KOPT-K1 (cell line): ENCODE data around the gene SS18L1.

Experiments used
- H3K27ac ChIP-seq: fragments of 200-600 bp; sonication (generic); 2 replicates; pipeline ENCODE4 v1.5.1; 2016; ENCODE audit warnings: antibody characterized with exemption, mild to moderate bottlenecking, low read depth, low read length; ENCODE audit not compliant: poor library complexity, severe bottlenecking
- H3K36me3 ChIP-seq: fragments of 200-600 bp; sonication (generic); 2 replicates; pipeline ENCODE4 v1.5.1; 2017; ENCODE audit warnings: antibody characterized with exemption, mild to moderate bottlenecking, low read length, moderate library complexity; ENCODE audit not compliant: insufficient read depth
- H3K9me3 ChIP-seq: fragments of 200-600 bp; sonication (generic); 2 replicates; pipeline ENCODE4 v1.5.1; 2017; ENCODE audit warnings: antibody characterized with exemption, low read length, mild to moderate bottlenecking; ENCODE audit not compliant: insufficient read depth, poor library complexity, severe bottlenecking

SS18L1 gene

DNA sequence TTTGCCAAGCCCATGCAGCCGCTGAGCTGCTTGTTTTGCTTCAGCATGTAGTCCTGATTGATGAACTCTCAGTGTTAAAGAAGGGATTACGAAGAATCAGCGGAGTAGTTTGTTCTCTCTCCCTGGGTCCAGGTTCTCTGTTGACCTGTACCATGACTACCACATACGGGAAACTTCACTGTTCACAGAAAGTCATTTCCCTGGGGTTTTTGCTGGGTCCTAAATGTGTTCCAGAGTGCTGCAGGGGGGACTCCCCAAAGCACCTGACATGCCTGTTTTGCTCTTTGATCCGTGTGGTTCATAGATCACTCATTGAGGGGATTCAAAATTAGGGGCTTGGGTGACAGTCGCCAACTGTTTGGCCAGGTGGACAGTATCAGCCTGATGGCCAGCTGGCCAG lies 15.8 kb upstream of the SS18L1 start:
- Histone ChIP-seq H3K9me3 (no peaks in the 10 kb centered on the region), H3K36me3 (peaks cover 94% of the 10 kb centered on the region), H3K27ac (no peak overlapping the region)

DNA sequence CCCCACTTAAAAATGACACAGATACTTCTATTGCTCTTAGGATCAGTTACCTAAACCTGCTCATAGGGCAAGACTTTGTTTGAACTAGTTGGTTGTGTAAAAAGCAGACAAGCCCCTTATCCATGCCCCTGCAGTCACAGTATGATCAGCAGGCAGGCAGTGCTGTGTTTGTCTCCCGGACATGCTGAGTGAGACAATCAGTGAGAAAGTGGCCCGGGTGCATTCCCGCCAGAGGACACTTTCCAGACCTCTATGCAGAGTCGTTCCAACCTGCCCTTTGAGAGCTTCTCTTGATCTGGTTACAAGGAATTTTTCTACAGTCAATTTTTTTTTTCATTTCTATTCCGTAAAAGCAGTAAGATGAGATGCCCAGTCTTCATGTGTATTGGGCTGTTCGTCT lies 15.1 kb upstream of the SS18L1 start:
- no peak overlapping the region for H3K27ac ChIP-seq
- no peaks in the 10 kb centered on the region for H3K9me3 ChIP-seq
- H3K36me3 ChIP-seq: peaks cover 100% of the 10 kb centered on the region

DNA sequence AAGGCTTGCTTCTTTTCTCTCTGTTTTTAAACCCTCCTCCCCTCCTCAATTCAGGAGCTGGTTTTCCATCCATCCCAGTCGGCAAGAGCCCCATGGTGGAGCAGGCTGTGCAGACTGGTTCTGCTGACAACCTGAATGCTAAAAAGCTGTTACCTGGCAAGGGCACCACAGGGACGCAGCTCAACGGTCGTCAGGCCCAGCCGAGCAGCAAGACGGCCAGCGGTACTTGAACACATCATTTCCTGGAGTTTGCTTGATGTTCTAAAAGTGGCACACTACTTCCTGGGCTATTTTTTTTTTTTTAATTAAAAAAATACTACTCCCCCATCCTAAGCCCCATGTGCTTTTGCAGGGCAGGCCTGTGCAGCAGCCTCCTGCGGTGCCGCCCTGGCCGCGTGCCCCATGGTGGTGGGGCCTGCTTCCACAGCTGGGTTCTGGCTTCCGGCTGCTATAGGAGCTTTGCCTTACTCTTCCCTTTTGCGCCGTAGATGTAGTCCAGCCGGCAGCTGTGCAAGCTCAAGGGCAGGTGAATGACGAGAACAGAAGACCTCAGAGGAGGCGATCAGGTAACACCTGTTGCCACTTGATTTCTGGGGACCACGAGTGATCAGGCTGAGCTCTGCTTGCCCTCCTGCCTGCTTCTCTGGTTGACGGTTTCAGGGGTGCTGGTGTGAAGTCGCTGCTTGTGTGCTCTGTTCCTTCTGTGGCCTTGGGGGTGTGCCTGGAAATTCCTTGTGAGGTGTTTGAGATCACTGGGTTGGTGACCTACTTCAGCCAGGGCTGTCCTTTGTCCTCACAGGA lies 13.6 kb upstream of the SS18L1 start:
- Histone ChIP-seq H3K27ac (no peak overlapping the region), H3K36me3 (peaks cover 100% of the 10 kb centered on the region), H3K9me3 (no peaks in the 10 kb centered on the region)

GRCh38 chr20:62131560-62132320 lies 11.8 kb upstream of the SS18L1 start:
- Histone ChIP-seq H3K9me3 (no peaks in the 10 kb centered on the region), H3K36me3 (peaks cover 100% of the 10 kb centered on the region), H3K27ac (no peak overlapping the region)

DNA sequence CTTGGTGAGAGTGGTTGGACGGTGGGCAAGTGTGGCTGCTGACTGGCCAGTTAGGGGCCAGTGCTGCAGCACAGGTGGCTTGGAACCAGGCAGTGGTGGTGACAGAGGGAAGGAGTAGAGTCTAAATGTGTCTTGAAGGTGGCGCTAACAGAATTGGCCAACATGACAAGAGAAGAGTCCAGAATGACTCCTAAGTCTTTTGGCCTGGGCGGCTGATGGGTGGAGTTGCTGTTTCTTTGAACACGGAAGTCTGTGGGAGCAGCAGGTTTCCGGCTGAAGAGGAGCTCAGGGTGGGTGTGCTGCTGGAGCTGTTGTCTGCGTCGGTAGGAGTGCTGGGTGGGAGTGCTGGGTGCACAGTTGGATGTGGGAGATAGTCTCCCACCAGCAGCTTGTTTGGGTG lies 11.1 kb upstream of the SS18L1 start:
- Histone ChIP-seq H3K36me3 (peaks cover 100% of the 10 kb centered on the region), H3K27ac (no peak overlapping the region), H3K9me3 (no peaks in the 10 kb centered on the region)

DNA sequence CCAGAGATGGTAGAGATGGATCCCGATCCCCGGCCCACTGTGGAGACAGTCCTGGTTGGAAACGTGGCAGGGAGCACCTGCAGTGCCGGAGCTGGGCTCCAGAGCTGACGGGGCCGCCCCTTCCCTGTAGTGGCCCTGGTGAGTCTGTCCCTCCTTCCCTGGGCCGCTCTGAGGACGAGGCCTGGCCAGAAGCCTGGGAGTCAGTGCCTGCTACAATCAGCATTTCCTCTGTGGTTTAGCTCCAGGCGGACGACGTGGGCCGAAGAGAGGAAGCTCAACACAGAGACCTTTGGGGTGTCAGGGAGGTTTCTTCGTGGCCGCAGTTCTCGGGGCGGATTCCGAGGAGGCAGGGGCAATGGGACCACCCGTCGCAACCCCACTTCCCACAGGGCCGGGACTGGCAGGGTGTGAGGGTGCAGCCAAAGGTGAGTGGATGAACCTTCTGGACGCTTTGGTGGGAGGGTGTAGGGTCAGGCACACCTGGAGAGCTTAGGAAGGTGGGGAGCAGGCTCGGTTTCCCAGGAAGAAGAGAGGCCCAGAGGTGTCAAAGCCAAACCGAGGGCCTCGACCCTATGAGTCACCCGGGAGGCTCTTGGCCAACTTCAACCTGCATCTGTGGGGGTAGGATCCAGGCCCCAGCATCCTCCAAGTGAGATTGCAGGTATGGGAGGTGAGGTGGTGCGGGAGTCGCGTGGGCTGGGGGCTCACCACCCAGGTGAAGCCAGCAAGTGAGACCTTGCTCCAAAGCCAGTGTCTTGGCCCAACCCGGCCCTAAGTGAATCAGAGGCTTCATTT lies 10.3 kb upstream of the SS18L1 start:
- Histone ChIP-seq H3K36me3 (peaks cover 100% of the 10 kb centered on the region), H3K9me3 (no peaks in the 10 kb centered on the region), H3K27ac (no peak overlapping the region)

DNA sequence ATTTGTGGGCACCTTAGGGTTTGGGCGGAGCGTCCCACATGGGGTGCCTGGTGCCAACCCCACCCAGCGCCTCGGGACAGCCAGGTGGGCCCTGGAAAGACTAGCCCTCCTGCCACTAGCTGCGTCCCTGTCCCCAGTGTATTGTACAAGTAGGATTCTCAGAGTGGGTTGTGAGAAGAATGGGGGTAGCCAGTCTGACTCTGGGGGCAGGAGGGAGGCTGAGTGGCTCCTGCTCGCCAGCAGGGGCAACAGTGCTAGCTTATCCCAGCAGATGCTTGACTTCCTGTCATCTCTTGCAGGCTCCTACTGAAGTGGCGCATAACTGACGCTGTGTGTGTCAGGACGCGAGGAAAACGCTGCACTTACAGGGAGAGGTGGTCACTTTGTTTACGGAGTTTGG lies 9.7 kb upstream of the SS18L1 start:
- Histone ChIP-seq H3K27ac (no peak overlapping the region), H3K36me3 (peaks cover 100% of the 10 kb centered on the region)

DNA sequence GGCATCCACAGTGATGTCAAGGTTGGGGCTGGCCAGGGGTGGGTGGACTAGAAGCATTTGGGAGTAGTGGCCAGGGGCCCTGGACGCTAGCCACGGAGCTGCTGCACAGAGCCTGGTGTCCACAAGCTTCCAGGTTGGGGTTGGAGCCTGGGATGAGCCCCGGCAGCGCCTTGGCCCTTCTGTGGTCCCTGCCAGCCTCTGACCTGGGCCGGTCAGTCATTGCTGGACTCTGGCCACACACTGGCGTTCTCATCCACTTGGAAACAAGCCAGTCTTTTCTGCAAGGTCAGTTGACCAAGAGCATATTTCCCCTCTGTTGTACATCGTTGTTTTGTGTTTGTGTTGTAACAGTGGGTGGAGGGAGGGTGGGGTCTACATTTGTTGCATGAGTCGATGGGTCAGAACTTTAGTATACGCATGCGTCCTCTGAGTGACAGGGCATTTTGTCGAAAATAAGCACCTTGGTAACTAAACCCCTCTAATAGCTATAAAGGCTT lies 8.8 kb upstream of the SS18L1 start:
- no peak overlapping the region for H3K27ac ChIP-seq
- H3K36me3 ChIP-seq: peaks cover 100% of the 10 kb centered on the region
- H3K9me3 ChIP-seq: no peaks in the 10 kb centered on the region

More for the DNA sequence above, 9.7 kb upstream of the SS18L1 start:
- H3K9me3 ChIP-seq: no peaks in the 10 kb centered on the region

- no peak overlapping the region for H3K27ac ChIP-seq
- H3K36me3 ChIP-seq: peaks cover 100% of the 10 kb centered on the region
- no peaks in the 10 kb centered on the region for H3K9me3 ChIP-seq
Measured at GRCh38 chr20:62135573-62136266, 7.8 kb upstream of the SS18L1 start.

- H3K36me3 ChIP-seq: peaks cover 100% of the 10 kb centered on the region
- H3K9me3 ChIP-seq: no peaks in the 10 kb centered on the region
- no peak overlapping the region for H3K27ac ChIP-seq
Measured at GRCh38 chr20:62136283-62137091, 7.1 kb upstream of the SS18L1 start.

GRCh38 chr20:62137092-62137384 lies 6.5 kb upstream of the SS18L1 start:
- H3K9me3 ChIP-seq: no peaks in the 10 kb centered on the region
- no peak overlapping the region for H3K27ac ChIP-seq
- peaks cover 97% of the 10 kb centered on the region for H3K36me3 ChIP-seq

DNA sequence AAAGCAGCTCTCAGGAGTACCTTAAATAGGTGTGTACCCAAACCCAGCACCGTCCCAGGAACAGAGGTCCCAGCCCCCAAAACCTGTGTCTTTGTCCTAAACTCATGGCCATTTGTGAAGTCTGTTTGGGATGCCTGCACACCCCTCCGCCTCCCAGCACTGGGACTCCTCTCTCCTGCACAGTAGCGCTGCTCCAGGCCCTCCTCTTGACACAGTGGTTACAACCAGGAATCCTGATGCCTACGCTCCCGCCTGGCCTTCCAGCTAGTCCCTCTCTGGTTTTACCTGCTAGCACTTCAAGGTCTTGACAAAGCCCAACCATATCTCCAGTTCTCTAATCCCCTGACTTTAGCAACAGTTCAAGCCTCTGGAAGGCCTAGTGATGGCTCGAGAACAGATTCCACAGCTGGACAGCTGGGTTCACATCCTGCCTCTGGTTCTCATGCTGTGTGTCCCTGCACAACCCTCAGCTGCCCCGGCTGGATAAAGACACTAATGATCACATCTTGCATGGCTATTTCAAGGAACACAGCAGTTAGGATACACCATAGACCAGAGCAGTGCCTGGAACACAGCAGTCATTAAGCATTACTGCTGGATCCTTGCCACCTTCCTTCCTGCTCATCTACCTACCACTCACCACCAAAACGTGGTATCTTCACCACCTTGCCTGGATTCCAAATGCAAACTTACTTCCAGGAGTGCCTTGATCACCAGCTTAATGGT lies 5.9 kb upstream of the SS18L1 start:
- H3K9me3 ChIP-seq: no peaks in the 10 kb centered on the region
- peaks cover 91% of the 10 kb centered on the region for H3K36me3 ChIP-seq
- no peak overlapping the region for H3K27ac ChIP-seq

DNA sequence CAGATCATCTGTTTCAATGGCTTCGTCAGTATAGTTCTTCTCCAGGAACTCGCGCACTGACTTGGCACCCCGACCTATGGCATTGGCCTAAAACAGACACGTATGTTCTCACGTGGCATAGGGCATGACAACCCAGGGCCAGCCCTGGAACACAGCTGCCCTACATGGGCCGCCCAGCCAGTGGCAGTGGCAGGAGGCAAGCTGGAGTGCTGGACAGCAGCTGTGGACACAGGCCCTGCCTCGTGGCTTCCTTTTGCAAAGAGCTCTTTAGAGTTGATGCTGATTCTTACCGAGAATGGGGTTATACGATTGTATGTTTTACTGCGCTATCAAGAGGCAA lies 5.4 kb upstream of the SS18L1 start:
- peaks cover 85% of the 10 kb centered on the region for H3K36me3 ChIP-seq
- no peak overlapping the region for H3K27ac ChIP-seq
- no peaks in the 10 kb centered on the region for H3K9me3 ChIP-seq

GRCh38 chr20:62138912-62139311 lies 4.7 kb upstream of the SS18L1 start:
- H3K27ac ChIP-seq: no peak overlapping the region
- H3K36me3 ChIP-seq: peaks cover 78% of the 10 kb centered on the region
- H3K9me3 ChIP-seq: no peaks in the 10 kb centered on the region
